ENCODE results near the gene NBEA. TPM values are rescaled to one million over a fixed set of nuclear protein-coding genes. Genes with fewer than 3 reads are reported as not detected.

The NBEA gene
- total RNA-seq, 1 experiment from 2014 or later, result 4.4 TPM

GRCh38 chr13:35349673-35350278 lies 407.7 kb downstream of the NBEA start:
- Histone ChIP-seq H3F3A (ENCODE audit: low read length, unreplicated experiment) (no peaks in the 10 kb centered on the region), H3K36me3 (ENCODE audit: low read depth, low read length) (no peaks in the 10 kb centered on the region), H2AFZ (ENCODE audit: low read length) (no peak overlapping the region), H3K27me3 (ENCODE audit: low read length) (no peaks in the 10 kb centered on the region), H3K4me2 (ENCODE audit: low read length) (0 out of 2 replicates have a peak overlapping the region, but pooled peaks have one; percentile 10), H3K4me1 (ENCODE audit: insufficient read depth, low read length) (peaks cover 12% of the 10 kb centered on the region), H3K9ac (ENCODE audit: low read length) (no peak overlapping the region), H3K4me3 (ENCODE audit: low read length) (no peak overlapping the region), H4K20me1 (ENCODE audit: low read length) (no peaks in the 10 kb centered on the region), H3K79me2 (ENCODE audit: low read length) (no peaks in the 10 kb centered on the region), H3K27ac (ENCODE audit: low read length) (no peak overlapping the region), H3K9me3 (ENCODE audit: low read length) (no peaks in the 10 kb centered on the region), H3K9me2 (replicated peaks; ENCODE audit: low read length) (no peaks in the 10 kb centered on the region)
- ATAC-seq (peak; percentile 66), DNase-seq (peak; percentile 50)
- POLR2A ChIA-PET (ENCODE audit: unreplicated experiment), result no interaction called here
- intact Hi-C loops (cut with micrococcal nuclease), result no loop called here
- no TSS peak for BruUV-seq (replicated peaks)
- TF ChIP-seq, protein P1, sequence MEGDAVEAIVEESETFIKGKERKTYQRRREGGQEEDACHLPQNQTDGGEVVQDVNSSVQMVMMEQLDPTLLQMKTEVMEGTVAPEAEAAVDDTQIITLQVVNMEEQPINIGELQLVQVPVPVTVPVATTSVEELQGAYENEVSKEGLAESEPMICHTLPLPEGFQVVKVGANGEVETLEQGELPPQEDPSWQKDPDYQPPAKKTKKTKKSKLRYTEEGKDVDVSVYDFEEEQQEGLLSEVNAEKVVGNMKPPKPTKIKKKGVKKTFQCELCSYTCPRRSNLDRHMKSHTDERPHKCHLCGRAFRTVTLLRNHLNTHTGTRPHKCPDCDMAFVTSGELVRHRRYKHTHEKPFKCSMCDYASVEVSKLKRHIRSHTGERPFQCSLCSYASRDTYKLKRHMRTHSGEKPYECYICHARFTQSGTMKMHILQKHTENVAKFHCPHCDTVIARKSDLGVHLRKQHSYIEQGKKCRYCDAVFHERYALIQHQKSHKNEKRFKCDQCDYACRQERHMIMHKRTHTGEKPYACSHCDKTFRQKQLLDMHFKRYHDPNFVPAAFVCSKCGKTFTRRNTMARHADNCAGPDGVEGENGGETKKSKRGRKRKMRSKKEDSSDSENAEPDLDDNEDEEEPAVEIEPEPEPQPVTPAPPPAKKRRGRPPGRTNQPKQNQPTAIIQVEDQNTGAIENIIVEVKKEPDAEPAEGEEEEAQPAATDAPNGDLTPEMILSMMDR (conservative IDR thresholded peaks at IDR 0.05; ENCODE audit: low read depth, low read length), result no peak
- TF ChIP-seq EZH2phosphoT487 (IDR thresholded peaks at IDR 0.05; ENCODE audit: borderline replicate concordance, low read length), result no peak
- TF ChIP-seq EZH2 (IDR thresholded peaks at IDR 0.05; ENCODE audit: low read length, unreplicated experiment), result no peak
- CTCF ChIA-PET, result no interaction called here

- no TSS peak for BruUV-seq (replicated peaks)
- ATAC-seq (no peak), DNase-seq (no peak)
- Histone ChIP-seq H3K27me3 (ENCODE audit: low read length) (no peaks in the 10 kb centered on the region), H3K36me3 (ENCODE audit: low read depth, low read length) (no peaks in the 10 kb centered on the region), H4K20me1 (ENCODE audit: low read length) (no peaks in the 10 kb centered on the region), H3K79me2 (ENCODE audit: low read length) (no peaks in the 10 kb centered on the region), H2AFZ (ENCODE audit: low read length) (no peak overlapping the region), H3K9ac (ENCODE audit: low read length) (no peak overlapping the region), H3K9me2 (replicated peaks; ENCODE audit: low read length) (no peaks in the 10 kb centered on the region), H3K9me3 (ENCODE audit: low read length) (no peaks in the 10 kb centered on the region), H3K4me2 (ENCODE audit: low read length) (no peak overlapping the region), H3F3A (ENCODE audit: low read length, unreplicated experiment) (no peaks in the 10 kb centered on the region), H3K4me3 (ENCODE audit: low read length) (no peak overlapping the region), H3K27ac (ENCODE audit: low read length) (no peak overlapping the region), H3K4me1 (ENCODE audit: insufficient read depth, low read length) (peaks cover 8% of the 10 kb centered on the region)
- POLR2A ChIA-PET (ENCODE audit: unreplicated experiment), result no interaction called here
- intact Hi-C loops (cut with micrococcal nuclease), result no loop called here
- TF ChIP-seq, protein P1 (conservative IDR thresholded peaks at IDR 0.05; ENCODE audit: low read depth, low read length), result no peak
- TF ChIP-seq EZH2phosphoT487 (IDR thresholded peaks at IDR 0.05; ENCODE audit: borderline replicate concordance, low read length), result no peak
- CTCF ChIA-PET, result no interaction called here
Observed at GRCh38 chr13:35354285-35354684, 412.2 kb downstream of the NBEA start.

GRCh38 chr13:35354882-35355281 lies 412.8 kb downstream of the NBEA start:
- Histone ChIP-seq H2AFZ (ENCODE audit: low read length) (no peak overlapping the region), H3K4me2 (ENCODE audit: low read length) (no peak overlapping the region), H3K27me3 (ENCODE audit: low read length) (no peaks in the 10 kb centered on the region), H3K36me3 (ENCODE audit: low read depth, low read length) (no peaks in the 10 kb centered on the region), H3K27ac (ENCODE audit: low read length) (no peak overlapping the region), H4K20me1 (ENCODE audit: low read length) (no peaks in the 10 kb centered on the region), H3K4me1 (ENCODE audit: insufficient read depth, low read length) (peaks cover 2% of the 10 kb centered on the region; the same call in 1 of the 2 replicates), H3K9me3 (ENCODE audit: low read length) (no peaks in the 10 kb centered on the region), H3K79me2 (ENCODE audit: low read length) (no peaks in the 10 kb centered on the region), H3F3A (ENCODE audit: low read length, unreplicated experiment) (no peaks in the 10 kb centered on the region), H3K9me2 (replicated peaks; ENCODE audit: low read length) (no peaks in the 10 kb centered on the region), H3K4me3 (ENCODE audit: low read length) (no peak overlapping the region), H3K9ac (ENCODE audit: low read length) (no peak overlapping the region)
- ATAC-seq, result no peak
- TF ChIP-seq, protein P1 (conservative IDR thresholded peaks at IDR 0.05; ENCODE audit: low read depth, low read length), result no peak
- no peak for TF ChIP-seq EZH2phosphoT487 (IDR thresholded peaks at IDR 0.05; ENCODE audit: borderline replicate concordance, low read length)
- no peak for TF ChIP-seq EZH2 (IDR thresholded peaks at IDR 0.05; ENCODE audit: low read length, unreplicated experiment)
- POLR2A ChIA-PET (ENCODE audit: unreplicated experiment), result no interaction called here
- DNase-seq, result no peak
- no TSS peak for BruUV-seq (replicated peaks)
- CTCF ChIA-PET, result no interaction called here
- intact Hi-C loops (cut with micrococcal nuclease), result no loop called here
